Mammary epithelial cell (primary cell): ENCODE measurements around the gene CDK7.

Experiments used
- CTCF ChIP-seq, 2 donors: IDR thresholded peaks in 1 of 2; conservative IDR thresholded peaks in 1 of 2; 2 replicates each; pipeline ENCODE4 v1.5.1; 2011 to 2012; ENCODE audit warnings: inconsistent platforms in 2 of 2, low read length in 2 of 2, mild to moderate bottlenecking in 2 of 2, control low read depth in 1 of 2, low read depth in 1 of 2; ENCODE audit not compliant: insufficient read depth in 1 of 2; ENCODE audit errors: extremely low read depth in 1 of 2
- EZH2 ChIP-seq: IDR thresholded peaks from 2 replicates; pipeline ENCODE4 v1.6.1; 2012; ENCODE audit warnings: low read length, inconsistent platforms, borderline replicate concordance

GRCh38 chr5:69231851-69232250, 2.8 kb upstream of the CDK7 start:
- no peak for TF ChIP-seq EZH2
- no peak for TF ChIP-seq CTCF (conservative IDR thresholded peaks at IDR 0.05 in 1 of 2, IDR thresholded peaks at IDR 0.05 in 1 of 2; ENCODE audit: extremely low read depth in 1 of 2, insufficient read depth in 1 of 2, low read depth in 1 of 2, low read length in 2 of 2)
